Mesendoderm (in vitro differentiated cells): ENCODE measurements around the gene EPGN.

Source experiments
- DNase-seq: peaks from one replicate; pipeline ENCODE4 v3.0.0; 2013
- H2AK5ac ChIP-seq: 2 replicates; pipeline ENCODE4 v1.6.1; 2013; ENCODE audit warnings: low read length, inconsistent platforms
- H2BK120ac ChIP-seq: 2 replicates; pipeline ENCODE4 v1.6.1; 2013; ENCODE audit warnings: low read depth, mild to moderate bottlenecking, low read length, moderate library complexity, mixed read lengths
- H2BK15ac ChIP-seq: replicated peaks from 2 replicates; pipeline ENCODE4 v1.6.1; 2013; ENCODE audit warnings: low read depth, mild to moderate bottlenecking, moderate library complexity
- H2BK5ac ChIP-seq: 2 replicates; pipeline ENCODE4 v1.6.1; 2013; ENCODE audit warnings: low read length, inconsistent platforms
- H3K18ac ChIP-seq: 2 replicates; pipeline ENCODE4 v1.6.1; 2013; ENCODE audit warnings: mild to moderate bottlenecking, low read length, mixed read lengths
- H3K23ac ChIP-seq: one replicate; pipeline ENCODE4 v1.6.1; 2013; ENCODE audit warnings: low read length
- H3K27ac ChIP-seq: 2 replicates; pipeline ENCODE4 v1.5.1; 2013; ENCODE audit warnings: low read depth, mild to moderate bottlenecking, inconsistent platforms, low read length, moderate library complexity
- H3K27me3 ChIP-seq: 2 replicates; pipeline ENCODE4 v1.6.1; 2013; ENCODE audit warnings: low read length, control low read depth, mild to moderate bottlenecking, inconsistent platforms; ENCODE audit not compliant: insufficient read depth, poor library complexity
- H3K36me3 ChIP-seq: 2 replicates; pipeline ENCODE4 v1.6.1; 2013; ENCODE audit warnings: low read length, inconsistent platforms; ENCODE audit not compliant: control insufficient read depth, insufficient read depth
- H3K4ac ChIP-seq: one replicate; pipeline ENCODE4 v1.6.1; 2013; ENCODE audit warnings: low read depth, mild to moderate bottlenecking, low read length, moderate library complexity
- H3K4me1 ChIP-seq: 2 replicates; pipeline ENCODE4 v1.6.1; 2013; ENCODE audit warnings: low read depth, low read length, inconsistent platforms; ENCODE audit not compliant: control insufficient read depth
- H3K4me2 ChIP-seq: 2 replicates; pipeline ENCODE4 v1.6.1; 2013; ENCODE audit warnings: low read length
- H3K4me3 ChIP-seq: 2 replicates; pipeline ENCODE4 v1.5.1; 2013; ENCODE audit warnings: mild to moderate bottlenecking, low read length
- H3K56ac ChIP-seq: one replicate; pipeline ENCODE4 v1.6.1; 2013; ENCODE audit warnings: low read length
- H3K79me1 ChIP-seq: 2 replicates; pipeline ENCODE4 v1.6.1; 2013; ENCODE audit warnings: low read length, inconsistent platforms
- H3K79me2 ChIP-seq: 2 replicates; pipeline ENCODE4 v1.6.1; 2013; ENCODE audit warnings: mild to moderate bottlenecking, low read length; ENCODE audit not compliant: control insufficient read depth, insufficient read depth
- H3K9ac ChIP-seq: 2 replicates; pipeline ENCODE4 v1.6.1; 2013; ENCODE audit warnings: low read length, inconsistent platforms
- H4K5ac ChIP-seq: one replicate; pipeline ENCODE4 v1.6.1; 2013; ENCODE audit warnings: low read length
- H4K8ac ChIP-seq: one replicate; pipeline ENCODE4 v1.6.1; 2013; ENCODE audit warnings: low read depth, mild to moderate bottlenecking, control low read depth, low read length, moderate library complexity
- whole genome bisulfite sequencing: extraction: QIAGEN DNeasy Blood & Tissue Kit; methylation state at CpG from one replicate; pipeline ENCODE4 v1.1.7; 2013; ENCODE audit warnings: low lambda C conversion rate, missing lambda C conversion rate; ENCODE audit not compliant: insufficient coverage; ENCODE audit errors: extremely low coverage; 5-methylcytosine and 5-hydroxymethylcytosine counted together

EPGN gene

DNA sequence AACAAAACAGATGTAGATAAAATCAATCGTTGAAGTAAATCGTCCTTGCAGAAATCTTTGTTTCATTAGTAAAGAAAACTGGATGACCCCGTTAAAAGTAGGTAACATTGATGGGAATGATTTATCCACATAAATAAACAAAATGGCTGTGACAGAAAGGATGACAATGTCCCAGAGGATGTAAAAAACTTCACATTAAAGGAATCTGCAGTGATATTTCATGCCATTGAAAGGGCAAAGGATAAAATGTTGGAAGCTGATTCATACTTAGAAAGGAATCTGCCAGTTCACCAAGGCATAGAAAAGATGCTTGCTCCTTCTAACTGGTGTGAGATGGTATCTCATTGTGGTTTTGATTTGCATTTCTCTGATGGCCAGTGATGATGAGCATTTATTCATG, 24.2 kb upstream of the EPGN start:
- Histone ChIP-seq H3K27me3 (no peaks in the 10 kb centered on the region), H3K4me3 (no peak overlapping the region), H3K9ac (no peak overlapping the region), H3K18ac (no peak overlapping the region), H2BK15ac (no peak overlapping the region), H3K23ac (no peak overlapping the region), H3K27ac (no peak overlapping the region), H4K8ac (no peak overlapping the region), H3K4me1 (no peaks in the 10 kb centered on the region), H3K56ac (no peak overlapping the region), H3K4ac (no peak overlapping the region), H2BK5ac (no peak overlapping the region), H3K36me3 (no peaks in the 10 kb centered on the region), H3K79me2 (no peaks in the 10 kb centered on the region), H2BK120ac (no peak overlapping the region), H3K79me1 (no peaks in the 10 kb centered on the region), H4K5ac (no peak overlapping the region), H2AK5ac (no peak overlapping the region), H3K4me2 (no peak overlapping the region)
- DNase-seq = no peak
- WGBS = no CpG with 5 or more reads among the region's 3 CpGs

DNA sequence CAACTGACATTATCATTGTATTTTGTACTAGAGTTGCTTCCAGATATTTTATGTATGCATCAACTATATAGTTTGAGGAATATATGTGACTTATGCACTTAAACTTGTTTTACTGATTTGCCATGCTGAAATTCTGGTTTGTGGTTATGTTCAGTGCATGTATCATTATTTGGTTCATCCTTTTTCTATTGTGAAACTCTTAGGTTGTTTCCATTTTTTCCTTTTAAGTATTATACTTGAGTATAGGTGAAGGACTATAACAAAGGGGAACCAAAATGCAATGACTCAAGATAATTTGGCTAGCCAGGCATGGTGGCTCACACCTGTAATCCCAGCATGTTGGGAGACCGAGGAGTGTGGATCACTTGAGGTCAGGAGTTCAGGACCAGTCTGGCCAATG, 21.1 kb upstream of the EPGN start:
- Histone ChIP-seq H3K23ac (no peak overlapping the region), H3K56ac (no peak overlapping the region), H3K4ac (no peak overlapping the region), H3K27ac (no peak overlapping the region), H3K4me1 (no peaks in the 10 kb centered on the region), H2AK5ac (no peak overlapping the region), H3K36me3 (no peaks in the 10 kb centered on the region), H3K4me2 (no peak overlapping the region), H2BK5ac (no peak overlapping the region), H3K79me2 (no peaks in the 10 kb centered on the region), H3K79me1 (no peaks in the 10 kb centered on the region), H3K27me3 (no peaks in the 10 kb centered on the region), H2BK120ac (no peak overlapping the region), H3K9ac (no peak overlapping the region), H4K5ac (no peak overlapping the region), H3K4me3 (no peak overlapping the region), H4K8ac (no peak overlapping the region), H3K18ac (no peak overlapping the region), H2BK15ac (no peak overlapping the region)
- no CpG with 5 or more reads among the region's 1 CpG for WGBS
- DNase-seq = no peak

GRCh38 chr4:74287791-74288190, 20.5 kb upstream of the EPGN start:
- H3K56ac ChIP-seq = no peak overlapping the region
- H3K4me2 ChIP-seq = no peak overlapping the region
- no peak overlapping the region for H3K4me3 ChIP-seq
- H3K79me2 ChIP-seq = no peaks in the 10 kb centered on the region
- no peak overlapping the region for H3K23ac ChIP-seq
- no peaks in the 10 kb centered on the region for H3K27me3 ChIP-seq
- no peak overlapping the region for H4K8ac ChIP-seq
- no peaks in the 10 kb centered on the region for H3K4me1 ChIP-seq
- H4K5ac ChIP-seq = no peak overlapping the region
- no peak overlapping the region for H3K27ac ChIP-seq
- H2BK5ac ChIP-seq = no peak overlapping the region
- H3K79me1 ChIP-seq = no peaks in the 10 kb centered on the region
- H3K9ac ChIP-seq = no peak overlapping the region
- H2BK120ac ChIP-seq = no peak overlapping the region
- H2BK15ac ChIP-seq = no peak overlapping the region
- no peak overlapping the region for H3K18ac ChIP-seq
- DNase-seq = no peak
- H3K4ac ChIP-seq = no peak overlapping the region
- no peak overlapping the region for H2AK5ac ChIP-seq
- H3K36me3 ChIP-seq = no peaks in the 10 kb centered on the region

GRCh38 chr4:74291471-74291870, 16.8 kb upstream of the EPGN start:
- Histone ChIP-seq H3K9ac (no peak overlapping the region), H3K4ac (no peak overlapping the region), H3K4me2 (no peak overlapping the region), H3K36me3 (no peaks in the 10 kb centered on the region), H4K5ac (no peak overlapping the region), H3K4me1 (no peaks in the 10 kb centered on the region), H2BK5ac (no peak overlapping the region), H2AK5ac (no peak overlapping the region), H3K27ac (no peak overlapping the region), H3K56ac (no peak overlapping the region), H2BK120ac (no peak overlapping the region), H4K8ac (no peak overlapping the region), H3K4me3 (no peak overlapping the region), H3K18ac (no peak overlapping the region), H3K27me3 (no peaks in the 10 kb centered on the region), H3K23ac (no peak overlapping the region), H3K79me2 (no peaks in the 10 kb centered on the region), H2BK15ac (no peak overlapping the region), H3K79me1 (no peaks in the 10 kb centered on the region)
- WGBS = no CpG with 5 or more reads among the region's 1 CpG
- DNase-seq = no peak

GRCh38 chr4:74292111-74292870, 16.0 kb upstream of the EPGN start:
- H3K79me1 ChIP-seq = no peaks in the 10 kb centered on the region
- H3K4ac ChIP-seq = no peak overlapping the region
- no peak overlapping the region for H2AK5ac ChIP-seq
- H3K4me2 ChIP-seq = no peak overlapping the region
- no peak overlapping the region for H3K9ac ChIP-seq
- H3K56ac ChIP-seq = no peak overlapping the region
- no peak overlapping the region for H4K5ac ChIP-seq
- no peaks in the 10 kb centered on the region for H3K36me3 ChIP-seq
- H3K18ac ChIP-seq = no peak overlapping the region
- no peaks in the 10 kb centered on the region for H3K27me3 ChIP-seq
- H2BK5ac ChIP-seq = no peak overlapping the region
- no peak overlapping the region for H3K4me3 ChIP-seq
- H3K23ac ChIP-seq = no peak overlapping the region
- H3K27ac ChIP-seq = no peak overlapping the region
- H4K8ac ChIP-seq = no peak overlapping the region
- H3K79me2 ChIP-seq = no peaks in the 10 kb centered on the region
- H2BK120ac ChIP-seq = no peak overlapping the region
- no peak overlapping the region for H2BK15ac ChIP-seq
- peak; percentile 22 for DNase-seq
- no peaks in the 10 kb centered on the region for H3K4me1 ChIP-seq

DNA sequence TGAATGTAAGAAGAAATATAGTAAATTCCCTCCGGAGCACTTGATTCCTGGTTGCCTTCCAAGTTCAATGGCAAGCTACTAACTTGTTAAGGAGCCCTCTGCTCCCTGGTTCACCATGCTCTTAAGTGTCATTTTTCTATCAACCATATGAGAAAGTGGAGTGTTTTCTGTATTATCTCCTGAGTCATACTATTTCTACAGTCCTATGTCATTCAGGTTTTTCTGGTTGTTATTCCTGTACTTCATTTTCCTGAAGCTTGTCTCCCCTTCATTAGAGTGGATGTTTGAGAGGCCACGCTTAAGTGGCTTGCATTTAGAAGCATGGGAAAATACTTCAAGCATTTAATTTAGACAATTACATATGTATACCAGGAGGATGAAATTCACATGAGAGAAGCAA, 14.7 kb upstream of the EPGN start:
- Histone ChIP-seq H2BK15ac (no peak overlapping the region), H3K27ac (no peak overlapping the region), H3K79me1 (no peaks in the 10 kb centered on the region), H4K8ac (no peak overlapping the region), H3K18ac (no peak overlapping the region), H3K4me1 (no peaks in the 10 kb centered on the region), H3K4me2 (no peak overlapping the region), H3K79me2 (no peaks in the 10 kb centered on the region), H3K27me3 (no peaks in the 10 kb centered on the region), H3K56ac (no peak overlapping the region), H2BK120ac (no peak overlapping the region), H2BK5ac (no peak overlapping the region), H4K5ac (no peak overlapping the region), H2AK5ac (no peak overlapping the region), H3K36me3 (no peaks in the 10 kb centered on the region), H3K23ac (no peak overlapping the region), H3K4ac (no peak overlapping the region), H3K4me3 (no peak overlapping the region), H3K9ac (no peak overlapping the region)
- WGBS = no CpG with 5 or more reads among the region's 2 CpGs
- no peak for DNase-seq
